ENCODE data around the gene ANKRD34A.
A peak's percentile ranks its signal among the peaks of the same experiment; 100 is the strongest.

The ANKRD34A gene

DNA sequence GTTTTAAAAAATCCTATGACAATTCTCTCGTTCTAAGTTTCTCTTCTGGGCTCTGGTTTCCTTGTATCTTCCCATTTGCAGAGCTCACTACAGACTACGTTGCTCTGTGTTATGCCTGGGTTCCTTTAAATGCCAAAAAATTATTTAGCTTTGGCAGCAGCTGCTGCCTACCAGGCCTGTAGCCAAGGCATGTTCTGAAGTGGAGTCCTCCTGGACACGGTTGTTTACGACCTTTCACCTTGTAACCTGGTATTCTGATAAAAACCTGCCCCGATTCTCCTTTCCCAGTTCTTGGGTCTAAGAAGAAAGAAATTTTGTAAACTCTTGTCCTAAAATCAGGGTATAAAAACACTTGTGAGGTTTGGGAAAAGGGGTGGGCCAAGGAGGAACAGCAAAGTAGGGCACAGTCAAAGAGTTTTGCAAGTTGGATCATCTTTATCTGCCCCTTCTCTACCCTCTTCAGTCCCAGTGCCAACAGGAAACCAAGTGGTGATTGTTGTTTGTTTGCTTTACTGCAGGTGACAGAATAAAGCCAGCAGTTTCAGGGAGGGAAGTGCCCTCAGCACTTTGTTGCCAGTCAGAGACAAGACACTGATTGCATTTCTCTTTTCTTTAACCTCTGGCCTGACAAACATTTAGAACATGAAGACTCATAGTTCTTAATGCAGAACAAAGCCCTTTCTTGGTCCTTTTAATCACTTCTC, 35.1 kb upstream of the ANKRD34A start:
- peak; percentile 28 for DNase-seq (ENCODE audit: low read depth)
- TF ChIP-seq, protein P1, sequence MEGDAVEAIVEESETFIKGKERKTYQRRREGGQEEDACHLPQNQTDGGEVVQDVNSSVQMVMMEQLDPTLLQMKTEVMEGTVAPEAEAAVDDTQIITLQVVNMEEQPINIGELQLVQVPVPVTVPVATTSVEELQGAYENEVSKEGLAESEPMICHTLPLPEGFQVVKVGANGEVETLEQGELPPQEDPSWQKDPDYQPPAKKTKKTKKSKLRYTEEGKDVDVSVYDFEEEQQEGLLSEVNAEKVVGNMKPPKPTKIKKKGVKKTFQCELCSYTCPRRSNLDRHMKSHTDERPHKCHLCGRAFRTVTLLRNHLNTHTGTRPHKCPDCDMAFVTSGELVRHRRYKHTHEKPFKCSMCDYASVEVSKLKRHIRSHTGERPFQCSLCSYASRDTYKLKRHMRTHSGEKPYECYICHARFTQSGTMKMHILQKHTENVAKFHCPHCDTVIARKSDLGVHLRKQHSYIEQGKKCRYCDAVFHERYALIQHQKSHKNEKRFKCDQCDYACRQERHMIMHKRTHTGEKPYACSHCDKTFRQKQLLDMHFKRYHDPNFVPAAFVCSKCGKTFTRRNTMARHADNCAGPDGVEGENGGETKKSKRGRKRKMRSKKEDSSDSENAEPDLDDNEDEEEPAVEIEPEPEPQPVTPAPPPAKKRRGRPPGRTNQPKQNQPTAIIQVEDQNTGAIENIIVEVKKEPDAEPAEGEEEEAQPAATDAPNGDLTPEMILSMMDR (conservative IDR thresholded peaks at IDR 0.05; ENCODE audit: control insufficient read depth, insufficient read depth, low read depth, low read length) = no peak
- no peak overlapping the region for H3K4me3 ChIP-seq (ENCODE audit: control insufficient read depth, low read depth, low read length)

DNA sequence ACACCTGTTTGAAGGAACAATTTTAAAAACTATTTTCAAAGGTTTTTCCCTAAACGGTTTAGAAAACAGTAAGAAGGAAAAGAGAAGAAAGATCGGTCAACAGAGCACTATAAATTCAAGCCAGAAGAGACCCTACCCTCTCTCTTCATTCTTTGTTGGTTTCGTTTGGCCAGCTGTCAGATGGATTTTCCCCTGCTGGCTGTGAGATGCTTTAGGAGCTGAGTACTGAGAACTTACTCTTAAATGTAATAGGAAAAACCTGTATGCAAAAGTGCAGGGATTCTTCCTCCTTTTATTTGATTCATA, 33.3 kb upstream of the ANKRD34A start:
- DNase-seq (ENCODE audit: low read depth) = no peak
- no peak overlapping the region for H3K4me3 ChIP-seq (ENCODE audit: control insufficient read depth, low read depth, low read length)

GRCh38 chr1:145997016-145997717, 32.8 kb upstream of the ANKRD34A start:
- H3K4me3 ChIP-seq (ENCODE audit: control insufficient read depth, low read depth, low read length) = peak overlapping the region; percentile 90
- DNase-seq (ENCODE audit: low read depth) = peak; percentile 48
- TF ChIP-seq, protein P1 (conservative IDR thresholded peaks at IDR 0.05; ENCODE audit: control insufficient read depth, insufficient read depth, low read depth, low read length) = no peak

More for the DNA sequence above, 33.3 kb upstream of the ANKRD34A start:
- TF ChIP-seq, protein P1 (conservative IDR thresholded peaks at IDR 0.05; ENCODE audit: control insufficient read depth, insufficient read depth, low read depth, low read length) = no peak

- DNase-seq (ENCODE audit: low read depth) = peak; percentile 97
- TF ChIP-seq, protein P1 (conservative IDR thresholded peaks at IDR 0.05; ENCODE audit: control insufficient read depth, insufficient read depth, low read depth, low read length) = no peak
- H3K4me3 ChIP-seq (ENCODE audit: control insufficient read depth, low read depth, low read length) = peak within 1 kb of the TSS; percentile 90
Observed at GRCh38 chr1:145996433-145997015, 32.1 kb upstream of the ANKRD34A start, which contains the start of gene TXNIP. TSS of gene TXNIP (minus strand) at chr1:145996579. CDS start at chr1:145996266, 313 bp downstream.

- H3K4me3 ChIP-seq (ENCODE audit: control insufficient read depth, low read depth, low read length) = peak overlapping the region; percentile 90
- DNase-seq (ENCODE audit: low read depth) = no peak
- TF ChIP-seq, protein P1 (conservative IDR thresholded peaks at IDR 0.05; ENCODE audit: control insufficient read depth, insufficient read depth, low read depth, low read length) = no peak
Observed at GRCh38 chr1:145995964-145996432, 31.6 kb upstream of the ANKRD34A start.

- DNase-seq (ENCODE audit: low read depth) = no peak
- TF ChIP-seq, protein P1 (conservative IDR thresholded peaks at IDR 0.05; ENCODE audit: control insufficient read depth, insufficient read depth, low read depth, low read length) = no peak
Observed at GRCh38 chr1:145995148-145995881, 30.9 kb upstream of the ANKRD34A start.

More at GRCh38 chr1:145995148-145995881, 30.9 kb upstream of the ANKRD34A start:
- peak overlapping the region; percentile 90 for H3K4me3 ChIP-seq (ENCODE audit: control insufficient read depth, low read depth, low read length)

Data from fibroblast of mammary gland (primary cell).